GM12878 (cell line): ENCODE measurements around the gene OR2AJ1.

Experiments
- CREM ChIP-seq: IDR thresholded peaks from 2 replicates; pipeline ENCODE4 v1.6.1; 2014; ENCODE audit warnings: antibody characterized with exemption, low read depth
- EP300 ChIP-seq, 2 experiments: fragments of 150-350 bp in 1 of 2; IDR thresholded peaks; 2 replicates each; pipeline ENCODE4 v1.6.1; 2011 to 2012; ENCODE audit warnings: low read depth in 2 of 2, low read length in 2 of 2, borderline replicate concordance in 1 of 2, improper control_type of control experiment in 1 of 2, inconsistent platforms in 1 of 2; ENCODE audit not compliant: control insufficient read depth in 1 of 2
- EZH2 ChIP-seq: IDR thresholded peaks from 2 replicates; pipeline ENCODE4 v1.6.1; 2012; ENCODE audit warnings: low read depth, mild to moderate bottlenecking, control low read depth, inconsistent platforms, low read length, borderline replicate concordance; ENCODE audit not compliant: control insufficient read depth
- FOS ChIP-seq: IDR thresholded peaks from 3 replicates; pipeline ENCODE4 v1.6.1; 2011; ENCODE audit warnings: borderline replicate concordance; ENCODE audit not compliant: insufficient read length; ENCODE audit errors: extremely low read depth
- GABPA ChIP-seq: IDR thresholded peaks from 2 replicates; pipeline ENCODE4 v1.6.1; 2014; ENCODE audit warnings: antibody characterized with exemption, low read depth, mild to moderate bottlenecking, inconsistent platforms
- HDAC6 ChIP-seq: fragments of 200-600 bp; sonication (generic); IDR thresholded peaks from one replicate; pipeline ENCODE4 v1.8.0; 2017; ENCODE audit warnings: antibody characterized with exemption; ENCODE audit not compliant: unreplicated experiment
- JUND ChIP-seq: IDR thresholded peaks from 2 replicates; pipeline ENCODE4 v1.6.1; 2012; ENCODE audit warnings: low read depth, mild to moderate bottlenecking, low read length, improper control_type of control experiment, moderate library complexity
- MYC ChIP-seq: IDR thresholded peaks from 2 replicates; pipeline ENCODE4 v1.6.1; 2011; ENCODE audit warnings: mild to moderate bottlenecking, low read length, moderate library complexity, inconsistent platforms; ENCODE audit not compliant: insufficient read depth, insufficient replicate concordance, insufficient read length, severe bottlenecking
- POLR2A ChIP-seq: IDR thresholded peaks from 2 replicates; pipeline ENCODE4 v1.6.1; 2011; ENCODE audit warnings: low read depth, mild to moderate bottlenecking, low read length
- POLR2AphosphoS5 ChIP-seq: IDR thresholded peaks from 2 replicates; pipeline ENCODE4 v1.6.1; 2011; ENCODE audit warnings: mild to moderate bottlenecking, low read length, inconsistent platforms
- SP1 ChIP-seq: IDR thresholded peaks from one replicate; pipeline ENCODE4 v1.6.1; 2011; ENCODE audit warnings: low read depth, low read length
- TF ChIP-seq, protein P1 (sequence below): IDR thresholded peaks from 2 replicates; pipeline ENCODE4 v1.6.1; 2012; ENCODE audit warnings: low read depth, low read length, improper control_type of control experiment
- TF ChIP-seq, protein P2 (sequence below), 3 experiments: IDR thresholded peaks in 2 of 3; conservative IDR thresholded peaks in 1 of 3; 2 replicates each; pipeline ENCODE4 v1.5.1; 2011; ENCODE audit warnings: low read depth in 3 of 3, low read length in 3 of 3, mild to moderate bottlenecking in 3 of 3, control low read depth in 2 of 3, moderate library complexity in 2 of 3, inconsistent platforms in 1 of 3, mixed read lengths in 1 of 3; ENCODE audit not compliant: control insufficient read depth in 2 of 3, insufficient read depth in 1 of 3; ENCODE audit errors: extremely low read depth in 1 of 3

DNA sequence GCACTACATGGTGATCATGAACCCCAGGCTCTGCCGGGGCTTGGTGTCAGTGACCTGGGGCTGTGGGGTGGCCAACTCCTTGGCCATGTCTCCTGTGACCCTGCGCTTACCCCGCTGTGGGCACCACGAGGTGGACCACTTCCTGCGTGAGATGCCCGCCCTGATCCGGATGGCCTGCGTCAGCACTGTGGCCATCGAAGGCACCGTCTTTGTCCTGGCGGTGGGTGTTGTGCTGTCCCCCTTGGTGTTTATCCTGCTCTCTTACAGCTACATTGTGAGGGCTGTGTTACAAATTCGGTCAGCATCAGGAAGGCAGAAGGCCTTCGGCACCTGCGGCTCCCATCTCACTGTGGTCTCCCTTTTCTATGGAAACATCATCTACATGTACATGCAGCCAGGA lies 28.7 kb upstream of the OR2AJ1 start:
- no peak for TF ChIP-seq POLR2A
- TF ChIP-seq, protein P1, sequence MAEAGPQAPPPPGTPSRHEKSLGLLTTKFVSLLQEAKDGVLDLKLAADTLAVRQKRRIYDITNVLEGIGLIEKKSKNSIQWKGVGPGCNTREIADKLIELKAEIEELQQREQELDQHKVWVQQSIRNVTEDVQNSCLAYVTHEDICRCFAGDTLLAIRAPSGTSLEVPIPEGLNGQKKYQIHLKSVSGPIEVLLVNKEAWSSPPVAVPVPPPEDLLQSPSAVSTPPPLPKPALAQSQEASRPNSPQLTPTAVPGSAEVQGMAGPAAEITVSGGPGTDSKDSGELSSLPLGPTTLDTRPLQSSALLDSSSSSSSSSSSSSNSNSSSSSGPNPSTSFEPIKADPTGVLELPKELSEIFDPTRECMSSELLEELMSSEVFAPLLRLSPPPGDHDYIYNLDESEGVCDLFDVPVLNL: no peak
- no peak for TF ChIP-seq HDAC6
- no peak for TF ChIP-seq MYC
- TF ChIP-seq, protein P2, sequence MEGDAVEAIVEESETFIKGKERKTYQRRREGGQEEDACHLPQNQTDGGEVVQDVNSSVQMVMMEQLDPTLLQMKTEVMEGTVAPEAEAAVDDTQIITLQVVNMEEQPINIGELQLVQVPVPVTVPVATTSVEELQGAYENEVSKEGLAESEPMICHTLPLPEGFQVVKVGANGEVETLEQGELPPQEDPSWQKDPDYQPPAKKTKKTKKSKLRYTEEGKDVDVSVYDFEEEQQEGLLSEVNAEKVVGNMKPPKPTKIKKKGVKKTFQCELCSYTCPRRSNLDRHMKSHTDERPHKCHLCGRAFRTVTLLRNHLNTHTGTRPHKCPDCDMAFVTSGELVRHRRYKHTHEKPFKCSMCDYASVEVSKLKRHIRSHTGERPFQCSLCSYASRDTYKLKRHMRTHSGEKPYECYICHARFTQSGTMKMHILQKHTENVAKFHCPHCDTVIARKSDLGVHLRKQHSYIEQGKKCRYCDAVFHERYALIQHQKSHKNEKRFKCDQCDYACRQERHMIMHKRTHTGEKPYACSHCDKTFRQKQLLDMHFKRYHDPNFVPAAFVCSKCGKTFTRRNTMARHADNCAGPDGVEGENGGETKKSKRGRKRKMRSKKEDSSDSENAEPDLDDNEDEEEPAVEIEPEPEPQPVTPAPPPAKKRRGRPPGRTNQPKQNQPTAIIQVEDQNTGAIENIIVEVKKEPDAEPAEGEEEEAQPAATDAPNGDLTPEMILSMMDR (IDR thresholded peaks at IDR 0.05 in 2 of 3, conservative IDR thresholded peaks at IDR 0.05 in 1 of 3; ENCODE audit: control insufficient read depth in 2 of 3, extremely low read depth in 1 of 3, insufficient read depth in 1 of 3, low read depth in 3 of 3, low read length in 3 of 3): no peak
- TF ChIP-seq CREM: no peak
- TF ChIP-seq EZH2: no peak
- TF ChIP-seq POLR2AphosphoS5: no peak
- TF ChIP-seq GABPA: no peak
- no peak for TF ChIP-seq FOS
- no peak for TF ChIP-seq EP300 (IDR thresholded peaks at IDR 0.05; ENCODE audit: borderline replicate concordance in 1 of 2, control insufficient read depth in 1 of 2, low read depth in 2 of 2, low read length in 2 of 2)
- TF ChIP-seq SP1: no peak
- TF ChIP-seq JUND: no peak
